GM18868 (cell line): ENCODE results near the gene MRO.
A peak's percentile ranks its signal among the peaks of the same experiment; 100 is the strongest.
"Not testable (repeated sequence)": the region's sequence is repeated elsewhere in the genome, so short reads cannot be mapped to it uniquely, and the experiment has no call there.

Source experiments
- ATAC-seq: cut with Tn5 transposase; IDR thresholded peaks from one replicate; pipeline ENCODE4 v1.9.1; 2021; ENCODE audit warnings: mild to moderate bottlenecking, moderate library complexity; ENCODE audit not compliant: unreplicated experiment

Gene MRO

DNA sequence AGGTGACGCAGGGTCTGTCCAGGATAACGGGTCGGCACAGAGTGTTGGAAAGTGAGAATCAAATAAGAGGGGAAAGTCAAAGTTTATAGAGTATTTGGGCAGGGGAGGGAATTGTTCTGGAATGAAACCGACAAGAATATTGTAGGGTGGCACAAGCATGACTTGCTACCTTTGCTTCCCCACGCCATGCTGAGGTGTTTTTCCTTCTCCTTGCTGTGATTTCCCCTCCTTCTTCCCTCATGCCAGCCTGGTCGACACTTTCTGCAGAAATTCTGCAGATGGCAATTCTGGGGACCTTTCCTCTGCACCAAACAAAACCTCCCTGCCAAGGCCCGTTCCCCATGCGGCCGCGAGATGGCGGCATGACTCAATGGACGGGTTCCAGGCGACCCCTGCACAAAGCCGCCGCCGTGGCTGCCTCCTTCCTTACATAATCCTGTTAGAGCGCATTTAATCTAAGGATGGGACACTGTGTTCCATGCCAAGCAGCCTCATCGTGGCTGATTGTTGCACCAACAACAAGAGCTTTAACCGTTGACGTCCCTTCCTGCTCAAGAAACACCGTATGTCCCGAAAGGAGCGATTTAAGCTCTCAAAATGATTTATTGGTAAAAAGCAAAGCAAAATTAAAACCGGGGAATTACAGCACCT is at the start of gene MRO:
Gene MRO, minus strand, starts transcription at position 289 of the 651 bp plus-strand sequence. CDS start 10,616 bp downstream, outside the sequence.
- ATAC-seq = peak; percentile 92

DNA sequence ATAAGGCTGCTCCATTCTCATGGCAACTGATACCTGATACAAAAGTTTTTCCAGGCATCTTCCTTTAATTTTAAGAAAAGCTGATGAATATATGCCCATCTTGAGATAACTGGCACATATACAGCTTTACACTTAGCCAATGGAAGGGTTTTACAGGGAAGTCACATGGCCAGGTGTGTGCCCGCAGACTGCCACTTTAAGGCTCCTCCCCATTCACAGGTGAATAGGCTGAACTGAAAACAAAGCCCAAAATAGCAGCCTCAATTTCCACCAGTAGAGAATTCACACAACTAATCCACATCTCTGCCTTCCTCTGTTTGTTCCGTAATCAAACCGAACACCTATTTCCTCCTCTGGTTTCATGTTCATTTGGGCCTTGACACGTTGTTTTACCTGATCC is 49.3 kb upstream of the MRO start:
- ATAC-seq = no peak

DNA sequence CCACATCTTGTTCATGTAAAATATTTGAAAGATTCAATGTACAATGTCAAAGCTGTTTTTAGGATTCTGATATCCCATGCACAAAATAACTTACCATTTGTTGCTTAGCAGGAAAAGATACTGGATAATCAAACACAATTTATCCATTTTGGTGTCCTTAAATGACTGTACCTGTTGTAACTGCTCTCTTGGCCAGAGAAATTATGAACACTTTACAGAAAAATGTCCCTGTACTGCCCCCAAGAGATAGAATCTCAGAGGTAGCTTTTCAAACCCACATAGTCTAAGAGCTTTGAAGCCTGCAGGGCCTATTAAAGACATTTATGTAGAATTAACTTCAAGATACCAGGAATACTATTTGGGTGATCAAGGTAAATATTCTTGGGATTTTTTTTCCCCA is 46.9 kb upstream of the MRO start:
- ATAC-seq = no peak

GRCh38 chr18:50863840-50864375 is 44.1 kb upstream of the MRO start:
- no peak for ATAC-seq

DNA sequence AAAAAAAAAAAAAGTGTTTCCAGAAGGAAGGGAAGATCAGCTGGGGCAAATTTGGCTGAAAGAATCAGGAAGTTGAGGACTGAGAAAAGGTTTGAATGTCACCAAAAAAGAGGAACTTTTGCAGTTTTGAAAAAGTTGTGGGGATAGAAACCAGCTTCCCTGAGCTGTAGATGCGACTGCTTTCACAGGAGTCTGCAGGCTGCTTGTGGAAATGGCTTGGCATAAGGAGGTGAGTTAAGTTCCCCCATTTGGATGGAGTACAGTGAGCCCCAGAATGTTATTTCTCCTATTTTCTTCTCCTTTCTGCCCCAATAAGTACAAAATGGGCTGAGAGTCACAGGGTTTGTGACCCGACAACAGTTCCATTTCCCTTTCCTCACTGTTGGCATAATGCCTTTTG is 42.6 kb upstream of the MRO start:
- no peak for ATAC-seq

- no peak for ATAC-seq
Observed at GRCh38 chr18:50861617-50862016, 41.8 kb upstream of the MRO start.

DNA sequence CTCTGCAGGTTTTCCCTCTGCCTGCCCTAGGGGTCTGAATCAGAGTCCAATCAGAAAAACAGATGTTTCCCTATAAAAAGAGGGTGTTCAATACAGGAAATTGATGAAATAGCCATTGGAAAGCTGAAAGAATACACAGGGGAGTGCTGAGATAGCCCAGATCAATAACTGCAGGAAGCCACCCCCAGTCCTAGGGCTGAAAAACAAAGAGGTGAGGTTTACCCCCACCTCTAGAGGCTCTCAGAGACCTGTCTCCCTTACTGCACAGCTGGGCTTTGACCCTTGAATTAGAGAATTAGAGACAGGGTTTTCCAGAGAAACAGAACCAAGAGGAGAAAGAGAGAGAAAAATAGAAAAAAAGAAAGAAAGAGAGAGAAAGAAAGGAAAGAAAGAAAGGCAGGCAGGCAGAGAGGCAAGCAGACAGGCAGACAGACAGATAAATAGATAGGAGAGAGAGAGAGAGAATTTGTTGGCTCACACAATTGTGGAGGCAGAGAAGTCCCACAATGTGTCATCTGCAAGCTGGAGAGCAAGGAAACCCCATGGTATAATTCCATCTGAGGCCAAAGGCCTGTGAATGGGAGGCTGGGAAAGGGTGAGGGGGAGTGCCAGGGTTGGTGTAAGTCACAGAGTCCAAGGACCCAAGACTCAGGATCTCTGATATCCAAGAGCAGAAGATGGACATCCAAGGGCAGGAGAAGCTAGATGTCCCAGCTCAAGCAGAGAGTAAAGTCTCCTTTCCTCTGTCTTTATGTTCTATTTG is 40.2 kb upstream of the MRO start:
- ATAC-seq = no peak

- ATAC-seq = no peak
Observed at GRCh38 chr18:50857694-50858093, 37.9 kb upstream of the MRO start.

- not testable (repeated sequence) for ATAC-seq
Observed at GRCh38 chr18:50857166-50857565, 37.4 kb upstream of the MRO start.

GRCh38 chr18:50855976-50856757 is 36.4 kb upstream of the MRO start:
- ATAC-seq = no peak

DNA sequence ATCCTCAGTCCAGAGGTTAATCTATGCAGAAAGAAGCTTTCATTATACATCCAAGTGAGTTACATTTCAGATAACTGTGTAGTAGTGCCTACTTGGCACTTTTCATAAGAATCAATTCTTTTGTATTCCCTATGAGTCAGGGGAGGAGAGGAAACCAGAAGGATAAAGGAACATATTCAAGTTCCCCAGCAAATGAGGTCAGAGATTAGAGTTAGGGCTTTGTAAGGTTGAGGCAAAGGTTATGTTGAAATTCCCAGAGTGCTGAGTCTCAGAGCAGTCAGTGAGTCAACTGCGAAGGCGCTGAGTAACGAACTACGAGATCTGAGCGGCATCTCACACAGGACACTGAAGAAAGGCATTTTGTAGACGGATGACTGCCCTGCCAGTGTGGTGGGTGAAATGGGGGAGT is 34.1 kb upstream of the MRO start:
- no peak for ATAC-seq

DNA sequence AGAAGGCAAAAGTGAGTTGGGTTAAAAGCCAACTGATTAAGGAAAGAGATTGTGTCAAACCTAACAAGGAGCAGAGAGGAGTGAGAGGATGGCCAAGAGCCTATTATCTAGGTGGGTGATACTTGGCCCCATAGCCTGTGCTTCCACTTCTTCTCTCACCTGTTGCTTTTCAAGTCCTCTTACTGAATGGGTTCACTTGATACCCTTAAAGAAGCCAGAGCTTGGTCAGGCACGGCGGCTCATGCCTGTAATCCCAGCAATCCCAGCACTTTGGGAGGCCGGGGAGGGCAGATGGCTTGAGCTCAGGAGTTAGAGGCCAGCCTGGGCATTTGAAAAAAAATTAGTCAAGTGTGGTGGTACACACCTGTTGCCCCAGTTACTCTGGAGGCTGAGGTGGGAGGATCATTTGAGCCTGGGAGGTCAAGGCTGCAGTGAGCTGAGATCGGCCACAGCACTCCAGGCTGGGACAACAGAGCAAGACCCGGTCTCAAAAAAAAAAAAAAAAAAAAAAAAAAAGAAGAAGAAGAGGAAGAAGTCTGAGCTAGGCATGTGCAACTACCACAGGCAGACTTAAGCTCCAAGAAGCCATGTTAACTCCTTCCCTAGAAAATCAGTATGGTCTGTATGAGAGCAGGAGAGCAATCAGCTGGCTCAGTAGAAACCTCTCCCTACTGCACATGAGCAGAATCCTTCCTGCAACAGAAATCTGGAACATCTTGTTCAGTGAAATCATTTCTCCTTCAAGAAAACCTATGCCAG is 30.7 kb upstream of the MRO start:
- ATAC-seq = no peak

DNA sequence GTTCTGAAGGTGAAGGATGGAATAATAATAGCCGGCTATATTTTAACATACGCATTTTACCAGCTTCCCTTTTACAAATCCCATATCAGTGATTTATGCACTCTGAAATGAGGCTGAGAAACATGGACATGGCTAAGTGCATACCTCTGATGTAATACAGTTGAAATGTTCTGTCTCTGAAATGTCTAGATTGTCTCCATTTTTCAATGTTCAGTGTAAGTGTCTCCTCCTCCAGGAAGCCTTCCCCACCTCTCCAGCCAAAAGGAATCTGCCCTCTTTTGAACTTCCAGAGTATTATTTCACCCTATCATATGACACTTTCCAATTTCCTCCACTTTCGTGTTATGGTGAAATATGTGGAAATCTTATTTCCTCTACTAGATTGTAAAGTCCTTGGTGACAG is 29.6 kb upstream of the MRO start:
- ATAC-seq = no peak

GRCh38 chr18:50848991-50849390 is 29.2 kb upstream of the MRO start:
- no peak for ATAC-seq

- no peak for ATAC-seq
Observed at GRCh38 chr18:50848061-50848551, 28.3 kb upstream of the MRO start.

- no peak for ATAC-seq
Observed at GRCh38 chr18:50847192-50847591, 27.4 kb upstream of the MRO start.

- no peak for ATAC-seq
Observed at GRCh38 chr18:50844960-50845359, 25.1 kb upstream of the MRO start.

DNA sequence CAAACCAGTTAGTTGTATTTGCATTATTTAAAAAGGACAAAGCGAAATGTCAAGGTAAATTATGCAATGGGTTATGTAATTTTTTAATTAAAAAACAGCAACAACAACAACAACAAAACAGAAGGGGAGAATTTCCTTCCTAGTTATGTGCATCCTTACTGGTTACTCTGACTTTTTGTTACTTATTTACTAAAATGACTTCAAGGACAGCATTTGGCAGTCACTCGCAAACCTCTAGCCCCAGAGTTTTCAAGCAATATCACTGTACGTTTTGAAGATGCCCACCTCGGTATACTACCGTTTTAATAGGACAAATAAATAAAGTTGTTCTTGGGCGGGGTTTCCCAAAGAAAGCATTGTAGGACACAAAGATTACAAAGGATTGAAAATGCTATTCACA is 24.7 kb upstream of the MRO start:
- ATAC-seq = no peak

DNA sequence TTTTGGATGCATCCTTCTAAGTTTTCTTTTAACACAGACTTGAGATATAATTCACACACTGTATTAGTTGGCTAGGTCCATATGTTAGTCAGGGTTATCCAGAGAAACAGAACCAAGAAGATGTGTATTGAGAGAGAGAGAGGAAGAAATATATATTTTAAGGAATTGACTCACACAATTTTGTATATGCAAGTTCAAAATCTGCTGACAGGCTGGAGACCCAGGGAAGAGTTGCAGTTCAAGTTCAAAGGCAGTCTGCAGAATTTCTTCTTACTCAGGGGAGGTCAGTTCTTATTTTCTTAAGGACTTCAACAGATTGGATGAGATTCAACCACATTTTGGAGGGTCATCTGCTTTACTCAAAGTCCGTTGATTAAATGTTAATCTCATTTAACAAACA is 23.0 kb upstream of the MRO start:
- ATAC-seq = no peak

DNA sequence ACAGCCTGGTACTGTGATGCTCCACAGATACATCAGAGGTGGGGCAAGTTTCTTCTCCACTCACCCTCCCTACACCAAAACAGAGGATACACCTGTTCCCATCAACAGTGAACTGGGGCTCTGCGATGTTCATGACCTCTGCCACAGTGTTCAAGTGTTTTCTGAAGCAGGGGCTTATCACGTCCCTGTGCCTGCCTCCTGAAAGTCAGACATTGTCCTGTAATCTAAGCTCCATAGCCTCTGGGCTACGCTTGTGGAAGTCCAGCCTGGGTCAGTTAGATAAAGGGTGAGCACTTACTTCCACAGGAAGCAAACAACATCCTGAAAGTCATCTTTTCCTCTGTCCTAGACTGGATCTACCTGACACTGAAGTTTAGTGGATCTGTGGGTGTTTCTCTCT is 20.2 kb upstream of the MRO start:
- no peak for ATAC-seq

DNA sequence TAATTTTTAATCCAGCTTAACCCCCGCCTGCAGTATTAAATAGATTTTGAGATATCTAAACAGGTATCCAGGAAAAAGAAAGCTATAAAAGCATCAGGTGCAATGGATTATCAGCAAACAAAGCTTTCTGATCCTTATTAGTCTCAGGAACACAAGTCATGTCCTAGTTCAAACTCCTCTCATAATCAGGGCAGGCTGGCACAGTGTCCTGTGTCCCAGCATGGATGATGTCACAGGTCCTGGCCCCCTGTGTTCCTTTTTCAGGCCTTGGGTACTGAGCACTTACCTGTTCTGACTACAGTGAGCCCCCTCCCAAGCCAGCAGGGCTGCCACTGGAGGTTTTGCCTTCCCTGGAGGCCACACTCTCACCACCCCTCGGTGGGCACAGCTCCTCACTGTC is 19.5 kb upstream of the MRO start:
- ATAC-seq = no peak
